Measurements from ENCODE around the gene SCEL.

GRCh38 chr13:77503398-77503797 lies 32.1 kb upstream of the SCEL start:
- TF ChIP-seq CTCF (IDR thresholded peaks at IDR 0.05) (no peak), POLR2AphosphoS5 (IDR thresholded peaks at IDR 0.05) (no peak), POLR2A (IDR thresholded peaks at IDR 0.05) (no peak)
